KMS-11 (cell line): ENCODE measurements around the gene PRDM16.

Source experiments
- H2AFZ ChIP-seq: fragments of 200-600 bp; sonication (generic); 2 replicates; pipeline ENCODE4 v1.6.1; 2016; ENCODE audit warnings: antibody characterized with exemption, mixed run types, low read depth
- H3K27ac ChIP-seq: fragments of 200-600 bp; sonication (generic); 2 replicates; pipeline ENCODE4 v1.6.1; 2016; ENCODE audit warnings: mild to moderate bottlenecking, mixed run types
- H3K27me3 ChIP-seq: fragments of 200-600 bp; sonication (generic); 2 replicates; pipeline ENCODE4 v1.6.1; 2017; ENCODE audit warnings: mild to moderate bottlenecking, low read depth, mixed run types, moderate library complexity; ENCODE audit not compliant: insufficient read depth
- H3K36me3 ChIP-seq: fragments of 200-600 bp; sonication (generic); 2 replicates; pipeline ENCODE4 v1.6.1; 2017; ENCODE audit warnings: mild to moderate bottlenecking, mixed run types; ENCODE audit not compliant: insufficient read depth
- H3K4me1 ChIP-seq: fragments of 200-600 bp; sonication (generic); 2 replicates; pipeline ENCODE4 v1.6.1; 2016; ENCODE audit warnings: mild to moderate bottlenecking, low read depth, mixed run types; ENCODE audit not compliant: poor library complexity, severe bottlenecking
- H3K4me2 ChIP-seq: fragments of 200-600 bp; sonication (generic); 2 replicates; pipeline ENCODE4 v1.7.0; 2016; ENCODE audit warnings: mild to moderate bottlenecking, mixed run types
- H3K4me3 ChIP-seq: fragments of 200-600 bp; sonication (generic); IDR thresholded peaks from 2 replicates; pipeline ENCODE4 v1.6.1; 2017; ENCODE audit warnings: low read depth, low read length, mixed read lengths; ENCODE audit not compliant: insufficient read depth
- H3K79me2 ChIP-seq: fragments of 200-600 bp; sonication (generic); 2 replicates; pipeline ENCODE4 v1.6.1; 2016; ENCODE audit warnings: low read depth, mixed run types; ENCODE audit not compliant: insufficient read depth
- H3K9ac ChIP-seq: fragments of 200-600 bp; sonication (generic); 2 replicates; pipeline ENCODE4 v1.6.1; 2016; ENCODE audit warnings: mild to moderate bottlenecking, mixed run types
- H4K20me1 ChIP-seq: fragments of 200-600 bp; sonication (generic); 2 replicates; pipeline ENCODE4 v1.6.1; 2016; ENCODE audit warnings: mild to moderate bottlenecking, mixed run types; ENCODE audit not compliant: insufficient read depth
- CTCF ChIP-seq: fragments of 200-600 bp; sonication (generic); conservative IDR thresholded peaks from 2 replicates; pipeline ENCODE4 v1.6.1; 2017; ENCODE audit warnings: low read depth, mild to moderate bottlenecking, antibody characterized with exemption, low read length, moderate library complexity, mixed read lengths

The PRDM16 gene

GRCh38 chr1:3173381-3173980, 104.5 kb downstream of the PRDM16 start:
- H3K9ac ChIP-seq: no peak overlapping the region
- H3K4me2 ChIP-seq: no peak overlapping the region
- no peaks in the 10 kb centered on the region for H3K79me2 ChIP-seq
- no peak for TF ChIP-seq CTCF
- H3K4me3 ChIP-seq: no peak overlapping the region
- no peak overlapping the region for H3K27ac ChIP-seq
- H3K36me3 ChIP-seq: no peaks in the 10 kb centered on the region
- no peaks in the 10 kb centered on the region for H3K4me1 ChIP-seq
- peaks cover 27% of the 10 kb centered on the region; the same call in 1 of the 2 replicates for H3K27me3 ChIP-seq
- no peaks in the 10 kb centered on the region for H4K20me1 ChIP-seq
- H2AFZ ChIP-seq: no peak overlapping the region

GRCh38 chr1:3174487-3175247, 105.7 kb downstream of the PRDM16 start:
- Histone ChIP-seq H3K9ac (no peak overlapping the region), H3K4me1 (no peaks in the 10 kb centered on the region), H3K27me3 (peaks cover 22% of the 10 kb centered on the region; the same call in 1 of the 2 replicates), H4K20me1 (no peaks in the 10 kb centered on the region), H3K4me3 (no peak overlapping the region), H2AFZ (no peak overlapping the region), H3K79me2 (no peaks in the 10 kb centered on the region), H3K27ac (no peak overlapping the region), H3K36me3 (no peaks in the 10 kb centered on the region), H3K4me2 (no peak overlapping the region)
- no peak for TF ChIP-seq CTCF

GRCh38 chr1:3175486-3175885, 106.5 kb downstream of the PRDM16 start:
- H2AFZ ChIP-seq: no peak overlapping the region
- H3K27ac ChIP-seq: no peak overlapping the region
- no peak for TF ChIP-seq CTCF

GRCh38 chr1:3176028-3176427, 107.0 kb downstream of the PRDM16 start:
- Histone ChIP-seq H3K36me3 (no peaks in the 10 kb centered on the region), H3K4me1 (no peaks in the 10 kb centered on the region), H3K4me3 (no peak overlapping the region), H3K79me2 (no peaks in the 10 kb centered on the region), H3K27ac (no peak overlapping the region), H3K4me2 (no peak overlapping the region), H3K9ac (no peak overlapping the region), H4K20me1 (no peaks in the 10 kb centered on the region), H3K27me3 (peaks cover 19% of the 10 kb centered on the region; the same call in 1 of the 2 replicates), H2AFZ (no peak overlapping the region)
- no peak for TF ChIP-seq CTCF

More at GRCh38 chr1:3175486-3175885, 106.5 kb downstream of the PRDM16 start:
- Histone ChIP-seq H3K4me3 (no peak overlapping the region), H4K20me1 (no peaks in the 10 kb centered on the region), H3K27me3 (peaks cover 22% of the 10 kb centered on the region; the same call in 1 of the 2 replicates), H3K9ac (no peak overlapping the region), H3K36me3 (no peaks in the 10 kb centered on the region), H3K4me2 (no peak overlapping the region), H3K4me1 (no peaks in the 10 kb centered on the region), H3K79me2 (no peaks in the 10 kb centered on the region)
